HK-2 (cell line): ENCODE measurements around the gene AXIN1.

Source experiments
- DNase-seq: peaks from one replicate; pipeline ENCODE4 v3.0.0-alpha.2; 2018; ENCODE audit not compliant: unreplicated experiment

The AXIN1 gene

DNA sequence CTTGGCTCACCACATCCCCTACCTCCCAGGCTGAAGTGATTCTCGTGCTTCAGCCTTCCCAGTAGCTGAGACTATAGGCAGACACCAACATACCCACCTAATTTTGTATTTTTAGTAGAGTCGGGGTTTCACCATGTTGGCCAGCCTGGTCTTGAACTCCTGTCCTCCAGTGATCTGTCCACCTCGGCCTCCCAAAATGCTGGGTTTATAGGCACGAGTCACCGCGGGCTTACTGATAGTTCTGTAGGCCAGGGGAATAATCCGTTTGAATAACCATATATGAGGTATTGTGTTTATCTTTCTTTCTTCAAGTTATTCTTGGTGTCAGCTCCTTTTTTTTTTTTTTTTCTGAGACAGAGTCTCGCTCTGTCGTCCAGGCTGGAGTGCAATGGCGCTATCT, 110.2 kb downstream of the AXIN1 start:
- no peak for DNase-seq

DNA sequence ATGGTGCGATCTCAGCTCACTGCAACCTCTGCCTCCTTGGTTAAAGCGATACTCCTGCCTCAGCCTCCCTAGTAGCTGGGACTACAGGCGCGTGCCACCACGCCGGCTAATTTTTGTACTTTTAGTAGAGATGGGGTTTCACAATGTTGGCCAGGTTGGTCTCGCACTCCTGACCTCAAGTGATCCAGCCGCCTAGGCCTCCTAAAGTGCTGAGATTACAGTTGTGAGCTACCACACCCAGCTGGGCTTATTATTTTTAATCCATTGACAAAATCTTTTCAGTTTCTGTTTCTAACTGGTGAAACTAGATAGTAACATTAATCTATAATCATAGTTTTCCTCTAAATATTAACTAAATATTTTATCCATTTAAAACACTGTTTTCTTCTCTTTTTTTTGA, 112.0 kb downstream of the AXIN1 start:
- DNase-seq, result no peak

DNA sequence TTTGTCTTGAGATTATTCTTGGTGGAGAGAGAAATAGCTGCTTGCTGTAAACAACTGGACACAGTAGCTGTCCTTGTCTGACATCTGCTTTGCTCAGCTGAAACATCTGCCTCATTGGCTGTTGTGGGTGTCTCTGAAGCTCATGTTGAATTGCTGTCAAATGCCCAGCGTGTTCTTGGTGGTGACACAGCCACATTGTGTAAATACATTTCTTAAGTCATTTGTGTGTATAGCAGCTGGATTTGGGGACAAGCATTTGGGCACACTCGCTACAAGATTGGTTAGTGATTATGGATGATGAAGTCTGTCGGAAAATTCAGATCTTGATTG, 112.6 kb downstream of the AXIN1 start:
- DNase-seq, result no peak
